NB4 (cell line): ENCODE data around the gene C4orf50.
"Not testable (repeated sequence)": the region's sequence is repeated elsewhere in the genome, so short reads cannot be mapped to it uniquely, and the experiment has no call there.

Experiments
- DNase-seq: peaks from one replicate; pipeline ENCODE4 v3.0.0; 2010; ENCODE audit warnings: low read depth
- H3K4me3 ChIP-seq: one replicate; pipeline ENCODE4 v1.5.1; 2011; ENCODE audit warnings: mild to moderate bottlenecking, low read depth, low read length, moderate library complexity
- MAX ChIP-seq: IDR thresholded peaks from 2 replicates; pipeline ENCODE4 v1.6.1; 2011; ENCODE audit warnings: low read depth, low read length
- MYC ChIP-seq: IDR thresholded peaks from 2 replicates; pipeline ENCODE4 v1.6.1; 2011; ENCODE audit warnings: low read depth, low read length
- POLR2A ChIP-seq: IDR thresholded peaks from 2 replicates; pipeline ENCODE4 v1.6.1; 2011; ENCODE audit warnings: mild to moderate bottlenecking; ENCODE audit not compliant: insufficient read length; ENCODE audit errors: extremely low read depth
- TF ChIP-seq, protein P1 (sequence below): IDR thresholded peaks from one replicate; pipeline ENCODE4 v1.5.1; 2012; ENCODE audit warnings: low read depth, low read length

Gene C4orf50

GRCh38 chr4:5865896-5866599, 152.2 kb downstream of the C4orf50 start:
- peak; percentile 75 for DNase-seq
- H3K4me3 ChIP-seq, result no peak overlapping the region
- TF ChIP-seq POLR2A (no peak), MAX (no peak), MYC (0 out of 2 replicates have a peak, but pooled peaks have one; percentile 19)
- TF ChIP-seq, protein P1, sequence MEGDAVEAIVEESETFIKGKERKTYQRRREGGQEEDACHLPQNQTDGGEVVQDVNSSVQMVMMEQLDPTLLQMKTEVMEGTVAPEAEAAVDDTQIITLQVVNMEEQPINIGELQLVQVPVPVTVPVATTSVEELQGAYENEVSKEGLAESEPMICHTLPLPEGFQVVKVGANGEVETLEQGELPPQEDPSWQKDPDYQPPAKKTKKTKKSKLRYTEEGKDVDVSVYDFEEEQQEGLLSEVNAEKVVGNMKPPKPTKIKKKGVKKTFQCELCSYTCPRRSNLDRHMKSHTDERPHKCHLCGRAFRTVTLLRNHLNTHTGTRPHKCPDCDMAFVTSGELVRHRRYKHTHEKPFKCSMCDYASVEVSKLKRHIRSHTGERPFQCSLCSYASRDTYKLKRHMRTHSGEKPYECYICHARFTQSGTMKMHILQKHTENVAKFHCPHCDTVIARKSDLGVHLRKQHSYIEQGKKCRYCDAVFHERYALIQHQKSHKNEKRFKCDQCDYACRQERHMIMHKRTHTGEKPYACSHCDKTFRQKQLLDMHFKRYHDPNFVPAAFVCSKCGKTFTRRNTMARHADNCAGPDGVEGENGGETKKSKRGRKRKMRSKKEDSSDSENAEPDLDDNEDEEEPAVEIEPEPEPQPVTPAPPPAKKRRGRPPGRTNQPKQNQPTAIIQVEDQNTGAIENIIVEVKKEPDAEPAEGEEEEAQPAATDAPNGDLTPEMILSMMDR, result no peak

DNA sequence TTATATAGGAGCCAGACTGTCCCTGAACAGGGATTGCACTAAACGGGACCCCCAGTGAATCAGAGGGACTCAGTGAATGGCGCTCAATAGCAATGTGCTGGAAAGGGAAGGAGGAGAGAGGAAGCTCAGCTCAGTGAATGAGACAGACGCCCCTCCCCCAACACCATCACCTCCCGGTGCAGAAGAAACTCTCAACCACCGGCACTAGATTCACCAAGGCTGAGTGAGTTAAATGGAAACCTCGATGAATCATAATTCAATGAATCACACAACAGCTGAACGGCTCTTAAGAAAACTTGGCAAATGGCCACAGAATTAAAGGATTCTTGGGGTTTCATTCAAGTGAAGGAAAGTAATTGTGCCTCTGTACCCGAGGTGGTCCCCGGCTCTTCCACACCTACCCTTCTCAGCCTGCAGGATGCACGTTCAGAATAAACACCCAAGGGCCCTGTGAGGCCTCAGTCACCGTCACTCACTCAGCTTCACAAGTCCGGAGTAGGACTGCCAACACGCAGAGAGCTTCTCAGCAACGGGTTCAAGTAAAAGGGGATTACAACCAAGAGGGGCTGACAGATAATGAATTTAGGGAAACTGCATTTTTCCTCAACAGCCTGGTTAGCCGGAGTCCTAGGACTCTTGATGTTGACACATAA, 154.6 kb downstream of the C4orf50 start:
- DNase-seq, result peak; percentile 87
- TF ChIP-seq POLR2A (no peak), MYC (no peak), MAX (no peak)
- TF ChIP-seq, protein P1, result no peak
- no peak overlapping the region for H3K4me3 ChIP-seq

DNA sequence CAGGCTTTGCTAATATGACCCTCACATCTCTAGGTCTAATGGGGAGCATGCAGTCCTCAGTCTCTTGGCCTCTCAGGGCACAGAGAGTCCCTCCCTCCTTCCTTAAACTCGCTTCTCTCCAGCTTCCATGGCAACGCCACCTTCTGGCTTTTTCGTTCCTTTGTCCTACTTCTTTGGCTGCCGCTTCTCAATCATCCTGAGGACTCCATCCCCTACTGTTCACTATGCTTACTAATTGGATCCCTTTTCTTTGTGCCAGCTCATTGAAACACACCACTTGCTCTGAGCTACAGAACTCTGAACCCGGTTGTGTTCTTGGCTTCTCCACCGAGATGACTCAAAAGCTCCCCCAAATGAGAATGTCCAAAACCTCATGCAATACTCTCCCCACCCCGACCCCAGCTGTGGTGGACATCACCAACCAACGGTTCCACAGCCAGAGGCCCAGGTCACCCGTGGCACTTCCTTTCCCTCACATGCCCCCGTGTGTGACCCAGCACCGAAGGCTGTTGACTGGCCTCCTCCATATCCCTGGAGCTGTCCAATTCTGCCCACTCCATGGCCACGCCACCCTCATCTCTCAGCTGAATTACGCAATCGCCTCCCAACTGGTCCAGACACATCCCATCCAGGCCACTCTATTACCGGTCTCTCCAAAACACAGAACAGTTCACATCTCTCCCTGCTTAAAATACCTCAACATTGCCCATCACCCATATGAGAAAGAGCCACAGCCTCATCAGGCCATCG, 160.0 kb downstream of the C4orf50 start:
- no peak for DNase-seq
- H3K4me3 ChIP-seq, result no peak overlapping the region
- TF ChIP-seq POLR2A, result no peak
- TF ChIP-seq MAX, result no peak
- no peak for TF ChIP-seq MYC
- TF ChIP-seq, protein P1, result no peak

- H3K4me3 ChIP-seq, result no peak overlapping the region
- no peak for DNase-seq
- TF ChIP-seq MAX (no peak), POLR2A (no peak), MYC (no peak)
- TF ChIP-seq, protein P1, result no peak
Measured at GRCh38 chr4:5857199-5857598, 161.0 kb downstream of the C4orf50 start.

GRCh38 chr4:5856362-5856761, 161.9 kb downstream of the C4orf50 start:
- not testable (repeated sequence) for DNase-seq, H3K4me3 ChIP-seq

DNA sequence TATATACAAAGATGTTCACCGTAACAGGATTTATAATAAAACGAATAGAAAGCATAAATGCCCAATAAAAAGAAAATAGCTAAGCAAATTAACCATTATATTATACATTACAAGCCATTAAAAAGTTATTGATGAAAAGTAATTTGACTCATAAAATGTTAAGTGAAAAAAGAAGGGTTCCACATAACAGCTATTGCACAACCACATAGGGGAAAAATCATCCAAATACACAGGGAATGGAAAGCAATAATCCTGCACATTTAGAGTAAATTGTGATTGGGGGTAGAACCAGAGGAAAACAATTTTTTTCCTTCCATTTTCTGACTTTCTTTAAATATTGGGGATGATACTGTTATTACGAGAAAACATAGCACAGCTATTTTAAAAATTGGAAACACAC, 163.3 kb downstream of the C4orf50 start:
- no peak for TF ChIP-seq MAX
- TF ChIP-seq, protein P1, result no peak
- no peak for TF ChIP-seq POLR2A
- TF ChIP-seq MYC, result no peak
- H3K4me3 ChIP-seq, result no peak overlapping the region
- DNase-seq, result no peak
